DOHH2 (cell line): ENCODE data around the gene CENPU.

Experiments
- H3F3A ChIP-seq: fragments of 200-600 bp; sonication (generic), shearing (Covaris generic); 2 replicates; pipeline ENCODE4 v1.6.0; 2016; ENCODE audit warnings: antibody characterized with exemption, mild to moderate bottlenecking; ENCODE audit not compliant: control insufficient read depth, insufficient read depth
- H3K27ac ChIP-seq: fragments of 200-600 bp; sonication (generic); 2 replicates; pipeline ENCODE4 v1.5.1; 2014; ENCODE audit warnings: low read depth, mild to moderate bottlenecking, low read length, moderate library complexity
- H3K27me3 ChIP-seq: fragments of 200-600 bp; sonication (generic); 2 replicates; pipeline ENCODE4 v1.6.1; 2014; ENCODE audit warnings: mild to moderate bottlenecking, low read length, mixed read lengths; ENCODE audit not compliant: control insufficient read depth
- H3K36me3 ChIP-seq: fragments of 200-600 bp; sonication (generic); 2 replicates; pipeline ENCODE4 v1.6.1; 2014; ENCODE audit warnings: mild to moderate bottlenecking, low read length, moderate library complexity, mixed read lengths; ENCODE audit not compliant: control insufficient read depth
- H3K4me1 ChIP-seq: fragments of 200-600 bp; sonication (generic); 2 replicates; pipeline ENCODE4 v1.6.1; 2014; ENCODE audit warnings: mild to moderate bottlenecking, low read length, mixed read lengths; ENCODE audit not compliant: control insufficient read depth
- H3K4me2 ChIP-seq: fragments of 200-600 bp; sonication (generic); 2 replicates; pipeline ENCODE4 v1.6.0; 2014; ENCODE audit warnings: mild to moderate bottlenecking, low read length, moderate library complexity
- H3K4me3 ChIP-seq: fragments of 200-600 bp; sonication (generic); 2 replicates; pipeline ENCODE4 v1.5.1; 2014; ENCODE audit warnings: mild to moderate bottlenecking, low read length, mixed read lengths
- H3K79me2 ChIP-seq: fragments of 200-600 bp; sonication (generic); 2 replicates; pipeline ENCODE4 v1.6.1; 2014; ENCODE audit warnings: mild to moderate bottlenecking, low read length, mixed read lengths; ENCODE audit not compliant: control insufficient read depth
- H3K9me2 ChIP-seq: fragments of 200-600 bp; sonication (generic); replicated peaks from 2 replicates; pipeline ENCODE4 v1.6.1; 2014; ENCODE audit warnings: mild to moderate bottlenecking, low read length, mixed read lengths; ENCODE audit not compliant: control insufficient read depth
- H3K9me3 ChIP-seq: fragments of 200-600 bp; sonication (generic); 2 replicates; pipeline ENCODE4 v1.6.1; 2014; ENCODE audit warnings: antibody characterized with exemption, low read length, mixed read lengths; ENCODE audit not compliant: control insufficient read depth, insufficient read depth
- H4K20me1 ChIP-seq: fragments of 200-600 bp; sonication (generic); 2 replicates; pipeline ENCODE4 v1.6.0; 2014; ENCODE audit warnings: low read depth, mild to moderate bottlenecking, antibody characterized with exemption, low read length, moderate library complexity; ENCODE audit not compliant: control insufficient read depth, insufficient read depth
- CTCF ChIP-seq: fragments of 200-600 bp; sonication (generic); IDR thresholded peaks from one replicate; pipeline ENCODE4 v1.5.1; 2014; ENCODE audit warnings: antibody characterized with exemption, mild to moderate bottlenecking, low read depth, low read length; ENCODE audit not compliant: poor library complexity, severe bottlenecking
- EZH2phosphoT487 ChIP-seq: fragments of 200-600 bp; sonication (generic); IDR thresholded peaks from 2 replicates; pipeline ENCODE4 v1.6.1; 2017; ENCODE audit warnings: borderline replicate concordance, mild to moderate bottlenecking, antibody characterized with exemption, low read length, moderate library complexity, mixed read lengths

CENPU gene

DNA sequence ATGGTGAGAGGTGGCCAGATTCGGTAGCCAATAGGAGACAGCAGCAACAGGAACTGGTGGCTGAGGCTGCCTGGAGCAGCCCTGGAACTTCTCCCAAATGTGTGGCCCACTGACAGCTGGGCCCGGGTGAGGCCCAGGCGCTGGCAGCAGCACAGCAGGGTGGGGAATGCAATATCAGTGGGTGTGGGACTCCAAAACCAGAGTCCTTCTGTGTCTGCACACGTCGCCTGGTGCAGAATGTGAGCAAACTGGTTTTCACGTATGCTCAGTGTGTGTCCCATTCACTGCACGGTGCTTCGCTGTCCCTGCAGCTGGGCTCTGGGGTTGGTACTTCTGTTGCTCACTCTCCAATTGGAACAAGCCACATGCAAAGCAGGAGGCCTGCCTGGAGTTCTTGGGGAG is 14.4 kb upstream of the CENPU start:
- Histone ChIP-seq H3K27me3 (no peaks in the 10 kb centered on the region), H3K9me2 (no peaks in the 10 kb centered on the region), H3K4me1 (peaks cover 18% of the 10 kb centered on the region), H4K20me1 (no peaks in the 10 kb centered on the region), H3K79me2 (no peaks in the 10 kb centered on the region), H3K27ac (no peak overlapping the region), H3K4me3 (no peak overlapping the region), H3K9me3 (no peaks in the 10 kb centered on the region), H3F3A (no peaks in the 10 kb centered on the region), H3K4me2 (no peak overlapping the region), H3K36me3 (no peaks in the 10 kb centered on the region)
- TF ChIP-seq EZH2phosphoT487 (no peak), CTCF (no peak)

DNA sequence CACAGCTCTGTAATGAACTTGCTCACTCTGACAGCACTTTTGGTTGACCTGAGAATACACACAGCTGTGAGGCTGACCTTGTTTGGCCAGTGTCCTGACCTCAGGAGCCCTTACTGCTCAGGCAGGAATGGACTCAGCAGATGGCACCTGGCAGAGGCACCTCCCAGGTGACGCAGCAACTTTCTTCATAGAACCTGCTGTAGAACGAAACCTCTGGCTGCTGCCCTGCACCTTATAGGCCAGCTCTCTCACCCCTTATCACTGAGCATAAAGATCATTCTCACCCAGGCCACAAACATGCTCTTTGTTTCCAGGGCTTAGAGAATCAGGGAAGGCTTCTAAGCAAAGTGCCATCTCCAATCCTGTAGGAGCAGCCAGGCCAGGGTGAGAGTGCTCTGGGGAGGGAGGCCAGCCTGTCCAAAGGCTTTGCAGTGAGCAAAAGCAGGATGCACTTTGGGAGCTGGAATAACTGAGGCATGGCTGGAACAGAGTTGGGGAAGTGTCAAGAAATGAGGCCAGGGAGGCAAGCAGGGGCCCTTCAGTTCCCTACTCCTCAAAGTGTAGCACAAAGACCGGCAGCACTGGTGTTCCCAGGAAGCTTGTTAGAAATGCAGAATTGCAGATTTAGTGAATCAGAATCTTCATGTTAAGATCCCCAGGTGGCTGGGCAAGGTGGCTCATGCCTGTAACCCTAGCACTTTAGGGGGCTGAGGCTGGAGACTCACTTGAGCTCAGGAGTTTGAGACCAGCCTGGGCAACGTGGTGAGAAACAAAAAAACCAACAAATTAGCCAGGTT is 13.3 kb upstream of the CENPU start:
- Histone ChIP-seq H3K27me3 (no peaks in the 10 kb centered on the region), H3K4me1 (peaks cover 18% of the 10 kb centered on the region), H3K9me3 (no peaks in the 10 kb centered on the region), H3K9me2 (no peaks in the 10 kb centered on the region), H3K4me3 (no peak overlapping the region), H3F3A (no peaks in the 10 kb centered on the region), H3K27ac (no peak overlapping the region), H4K20me1 (no peaks in the 10 kb centered on the region), H3K4me2 (peak overlapping the region; percentile 73; the same call in 1 of the 2 replicates), H3K36me3 (no peaks in the 10 kb centered on the region), H3K79me2 (no peaks in the 10 kb centered on the region)
- TF ChIP-seq EZH2phosphoT487 (no peak), CTCF (no peak)

DNA sequence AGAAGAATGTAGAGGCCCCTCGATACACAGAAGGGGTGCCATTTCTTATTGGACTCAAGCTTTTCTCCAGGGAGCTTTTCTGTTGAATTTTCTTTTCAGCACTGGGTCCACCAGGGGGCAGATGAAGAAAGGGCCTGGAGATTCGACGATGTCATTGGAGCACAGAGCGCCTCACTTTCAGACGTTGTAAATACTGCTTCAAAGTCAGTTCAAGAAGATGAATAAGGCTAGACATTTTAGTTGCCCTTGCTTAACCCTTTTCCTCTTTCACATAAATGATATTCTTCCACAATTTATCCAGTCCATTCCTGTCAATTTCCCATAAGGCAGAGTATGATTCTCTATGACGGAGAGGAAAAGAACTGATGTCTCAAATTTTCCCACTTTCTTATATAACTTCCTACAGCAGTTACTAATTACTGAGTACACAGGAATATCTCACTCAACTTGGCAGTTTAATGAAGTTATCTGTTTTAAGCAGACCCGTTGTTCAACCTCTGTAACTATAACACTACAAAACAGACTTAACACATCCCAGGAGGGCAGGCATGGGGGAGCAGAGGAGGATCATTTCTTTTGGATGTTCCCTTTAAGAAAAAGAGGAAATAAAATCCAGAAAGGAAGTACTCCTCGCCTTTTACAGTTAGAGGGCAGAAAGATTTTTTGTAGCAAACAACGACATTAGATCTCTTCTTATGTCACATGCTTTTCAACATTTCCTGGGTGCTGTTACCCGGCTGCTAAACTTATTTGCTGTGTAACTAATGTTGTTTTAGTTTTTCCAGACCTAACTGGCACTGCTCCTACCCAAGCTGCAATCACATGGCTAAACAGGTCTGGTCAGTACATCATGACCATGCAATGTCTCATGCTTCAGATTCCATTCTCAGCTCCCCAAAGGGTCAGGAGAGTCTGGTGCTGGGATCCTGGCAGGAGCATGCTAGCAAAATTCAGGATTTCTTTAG is 12.2 kb upstream of the CENPU start:
- TF ChIP-seq CTCF, result peak; percentile 80
- TF ChIP-seq EZH2phosphoT487, result no peak
- Histone ChIP-seq H3K4me2 (peak overlapping the region; percentile 73), H3K79me2 (no peaks in the 10 kb centered on the region), H3K4me3 (peak overlapping the region; percentile 47), H3K27me3 (no peaks in the 10 kb centered on the region), H3K36me3 (no peaks in the 10 kb centered on the region), H3K4me1 (peaks cover 18% of the 10 kb centered on the region), H3F3A (no peaks in the 10 kb centered on the region), H3K9me3 (no peaks in the 10 kb centered on the region), H4K20me1 (no peaks in the 10 kb centered on the region), H3K9me2 (no peaks in the 10 kb centered on the region), H3K27ac (peak overlapping the region; percentile 45)
